HG02840 (cell line): Measurements from ENCODE around the gene MGAT3.
"Not testable (repeated sequence)": the region's sequence is repeated elsewhere in the genome, so short reads cannot be mapped to it uniquely, and the experiment has no call there.

Source experiments
- ATAC-seq: cut with Tn5 transposase; IDR thresholded peaks from one replicate; pipeline ENCODE4 v1.9.1; 2021; ENCODE audit warnings: mild to moderate bottlenecking, moderate library complexity, moderate number of reproducible peaks; ENCODE audit not compliant: unreplicated experiment, low FRiP score

Gene MGAT3, protein sequence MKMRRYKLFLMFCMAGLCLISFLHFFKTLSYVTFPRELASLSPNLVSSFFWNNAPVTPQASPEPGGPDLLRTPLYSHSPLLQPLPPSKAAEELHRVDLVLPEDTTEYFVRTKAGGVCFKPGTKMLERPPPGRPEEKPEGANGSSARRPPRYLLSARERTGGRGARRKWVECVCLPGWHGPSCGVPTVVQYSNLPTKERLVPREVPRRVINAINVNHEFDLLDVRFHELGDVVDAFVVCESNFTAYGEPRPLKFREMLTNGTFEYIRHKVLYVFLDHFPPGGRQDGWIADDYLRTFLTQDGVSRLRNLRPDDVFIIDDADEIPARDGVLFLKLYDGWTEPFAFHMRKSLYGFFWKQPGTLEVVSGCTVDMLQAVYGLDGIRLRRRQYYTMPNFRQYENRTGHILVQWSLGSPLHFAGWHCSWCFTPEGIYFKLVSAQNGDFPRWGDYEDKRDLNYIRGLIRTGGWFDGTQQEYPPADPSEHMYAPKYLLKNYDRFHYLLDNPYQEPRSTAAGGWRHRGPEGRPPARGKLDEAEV

DNA sequence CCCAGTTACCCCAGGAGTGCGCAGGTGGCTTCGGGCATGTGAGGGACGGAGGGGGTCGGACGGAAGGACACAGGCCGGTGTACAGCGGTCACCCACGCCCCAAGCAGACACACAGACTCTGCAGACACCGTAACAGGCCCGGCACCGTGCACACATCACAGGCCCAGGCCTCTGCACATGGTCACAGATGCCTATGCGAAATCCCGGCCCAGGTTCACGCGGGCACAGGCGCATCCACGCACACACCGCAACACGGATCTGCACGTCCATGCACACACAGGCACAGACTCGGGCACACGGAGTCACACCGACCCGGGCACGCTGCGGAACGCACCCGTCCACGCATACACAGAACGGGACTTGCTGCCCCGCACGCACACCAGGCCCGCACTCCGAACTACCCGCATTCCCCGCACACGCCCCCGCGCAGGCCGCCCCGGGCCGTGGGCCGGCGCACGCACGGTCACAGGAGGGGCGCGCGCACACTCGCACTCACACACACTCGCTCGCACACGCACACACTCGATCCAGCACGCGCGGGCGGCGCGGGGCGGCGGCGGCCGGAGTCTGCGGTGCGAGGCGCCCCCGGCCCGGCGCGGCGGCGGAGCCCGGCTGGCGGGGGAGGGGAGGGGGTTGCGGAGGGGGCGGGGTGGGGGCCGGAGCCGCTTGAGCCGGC lies at the start of gene MGAT3:
TSS of gene MGAT3 (plus strand) at position 491 of the 676 bp plus-strand sequence. CDS start 30,336 bp downstream, outside the sequence.
- no peak for ATAC-seq

DNA sequence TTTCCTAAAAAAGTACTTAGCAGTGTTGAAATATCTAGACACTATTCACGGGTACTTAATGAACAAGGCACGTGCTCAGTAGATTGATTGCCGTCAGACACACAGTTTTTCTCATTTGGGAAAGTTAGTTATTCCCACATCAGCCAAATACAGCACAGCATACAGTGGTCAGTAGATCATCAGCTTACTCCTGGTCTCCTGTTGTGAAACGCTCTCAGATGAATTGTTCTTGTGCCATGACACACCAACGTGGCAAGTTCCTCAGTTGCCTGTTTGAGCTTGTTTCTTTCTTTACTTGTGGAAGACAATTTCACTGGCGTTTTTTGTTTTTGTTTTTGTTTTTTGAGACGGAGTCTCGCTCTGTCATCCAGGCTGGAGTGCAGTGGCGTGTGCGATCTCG lies 48.6 kb upstream of the MGAT3 start:
- ATAC-seq = no peak

DNA sequence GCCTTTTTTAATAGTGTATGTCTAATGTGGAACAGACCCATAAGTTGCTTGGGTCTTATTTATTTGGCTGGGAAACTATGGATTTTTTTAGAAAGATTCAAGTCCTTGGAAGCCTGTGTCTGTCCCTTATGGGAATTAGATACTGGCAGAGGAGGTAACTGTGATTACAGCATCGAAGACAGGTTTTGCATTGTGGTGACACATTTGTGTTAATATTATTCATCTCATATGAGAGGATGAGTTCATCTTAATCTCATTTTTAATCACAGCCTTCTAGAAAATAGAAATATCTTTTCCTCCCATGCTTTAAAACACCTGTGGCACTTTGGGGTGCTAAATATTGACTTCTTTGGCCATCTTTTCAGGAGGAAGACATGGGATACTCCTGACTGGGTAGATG lies 48.0 kb upstream of the MGAT3 start:
- ATAC-seq = no peak

DNA sequence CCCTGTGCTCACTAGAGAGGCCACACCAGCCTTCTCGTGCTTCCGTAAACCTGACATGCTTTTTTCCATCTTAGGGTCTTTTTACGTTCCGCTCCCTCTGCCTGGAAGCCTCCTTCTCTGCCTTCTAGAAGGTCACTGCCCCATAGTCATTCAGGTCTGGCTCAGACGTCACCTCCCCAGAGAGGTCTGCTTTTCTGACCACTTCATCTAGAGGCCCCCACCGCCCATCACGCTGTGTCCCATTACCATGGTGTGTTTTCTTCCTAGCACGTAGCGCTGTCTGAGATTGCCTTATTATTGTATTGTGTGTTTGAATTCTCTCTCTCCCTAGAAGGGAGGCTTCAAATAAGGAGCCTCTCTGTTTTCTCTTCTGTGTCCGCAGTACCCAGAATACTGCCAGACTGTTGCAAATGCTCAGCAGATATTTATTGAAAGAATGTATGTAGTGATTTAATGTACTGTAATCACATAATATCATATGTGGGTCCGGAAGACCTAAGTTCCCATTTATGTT lies 47.2 kb upstream of the MGAT3 start:
- no peak for ATAC-seq

DNA sequence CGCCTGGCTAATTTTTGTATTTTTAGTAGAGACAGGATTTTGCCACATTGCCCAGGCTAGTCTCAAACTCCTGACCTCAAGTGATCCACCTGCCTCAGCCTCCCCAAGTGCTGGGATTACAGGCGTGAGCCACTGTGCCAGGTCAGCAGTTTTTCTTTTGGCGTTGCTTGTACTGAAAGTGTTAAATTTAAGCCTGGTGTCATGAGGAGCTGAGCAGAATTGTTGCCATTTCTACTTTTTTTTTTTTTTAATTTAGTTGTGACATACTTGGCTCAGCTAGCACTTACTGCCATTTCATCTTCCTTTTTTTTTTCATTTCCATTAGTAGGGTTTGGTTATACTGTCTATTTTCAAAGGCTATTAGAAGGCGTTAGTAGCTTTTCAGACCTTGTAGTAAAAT lies 46.5 kb upstream of the MGAT3 start:
- ATAC-seq = no peak

DNA sequence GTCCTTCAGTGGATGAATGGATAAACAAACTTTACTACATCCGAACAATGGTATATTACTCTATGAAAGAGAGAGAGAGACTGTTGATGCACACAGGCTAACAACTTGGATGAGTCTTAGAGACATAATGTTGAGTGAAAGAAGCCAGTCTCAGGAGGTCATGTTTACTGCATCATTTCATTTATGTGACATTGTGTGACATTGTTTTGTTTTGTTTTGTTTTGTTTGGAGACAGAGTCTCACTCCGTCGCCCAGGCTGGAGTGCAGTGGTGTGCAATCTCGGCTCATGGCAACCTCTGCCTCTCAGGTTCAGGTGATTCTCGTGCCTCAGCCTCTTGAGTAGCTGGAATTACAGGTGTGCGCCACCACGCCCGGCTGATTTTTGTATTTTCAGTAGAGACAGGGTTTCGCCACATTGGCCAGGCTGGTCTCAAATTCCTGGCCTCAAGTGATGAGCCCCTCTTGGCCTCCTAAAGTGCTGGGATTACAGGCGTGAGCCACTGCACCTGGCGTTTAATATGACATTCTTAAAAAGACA lies 44.9 kb upstream of the MGAT3 start:
- not testable (repeated sequence) for ATAC-seq

DNA sequence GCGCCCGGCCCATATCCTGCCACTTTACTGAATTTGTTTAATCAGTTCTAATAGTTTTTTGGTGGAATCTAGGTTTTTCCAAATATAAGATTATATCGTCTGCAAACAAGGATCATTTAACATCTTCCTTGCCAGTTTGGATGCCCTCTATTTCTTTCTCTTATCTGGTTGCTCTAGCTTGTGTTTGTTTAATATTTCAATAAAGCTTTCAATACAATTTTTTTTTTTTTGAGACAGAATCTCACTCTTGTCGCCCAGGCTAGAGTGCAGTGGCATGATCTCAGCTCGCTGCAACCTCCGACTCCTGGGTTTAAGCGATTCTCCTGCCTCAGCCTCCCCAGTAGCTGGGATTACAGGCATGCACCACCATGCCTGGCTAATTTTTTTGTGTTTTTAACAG lies 43.6 kb upstream of the MGAT3 start:
- not testable (repeated sequence) for ATAC-seq

DNA sequence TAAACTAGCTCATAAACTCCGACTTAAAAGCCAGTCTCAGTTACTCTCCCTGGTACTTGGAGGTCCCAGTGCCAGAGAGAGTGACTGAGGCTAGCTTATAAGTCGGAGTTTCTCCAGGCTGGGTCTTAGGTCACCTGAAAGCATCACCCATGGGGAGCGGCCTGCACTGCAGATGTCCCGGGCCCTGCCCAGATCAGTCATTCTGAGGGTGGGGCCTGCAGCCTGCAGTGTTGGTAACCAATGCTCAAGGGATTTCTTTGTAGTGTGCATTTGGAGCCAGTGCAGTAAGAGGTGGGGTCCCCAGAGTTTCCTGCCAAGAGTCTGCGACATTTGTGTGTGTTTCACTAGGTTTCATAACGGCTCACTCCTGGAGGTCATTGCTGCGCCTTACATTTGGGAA lies 42.4 kb upstream of the MGAT3 start:
- no peak for ATAC-seq

DNA sequence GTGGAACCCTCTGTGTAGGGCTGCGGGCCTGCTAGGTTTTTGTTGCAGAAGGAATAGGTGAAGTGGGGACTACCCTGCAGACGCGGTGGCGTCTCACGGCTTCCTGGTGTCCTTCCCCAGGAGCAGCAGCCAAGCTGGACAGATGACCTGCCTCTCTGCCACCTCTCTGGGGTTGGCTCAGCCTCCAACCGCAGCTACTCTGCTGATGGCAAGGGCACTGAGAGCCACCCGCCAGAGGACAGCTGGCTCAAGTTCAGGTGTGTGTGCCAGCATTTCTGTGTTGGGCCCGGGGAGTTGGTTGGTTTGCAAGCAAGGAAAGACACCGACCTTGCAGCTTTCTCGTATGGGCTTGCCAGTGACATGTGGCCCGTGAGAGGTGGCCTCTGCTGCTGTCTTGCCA lies 41.9 kb upstream of the MGAT3 start:
- ATAC-seq = no peak

DNA sequence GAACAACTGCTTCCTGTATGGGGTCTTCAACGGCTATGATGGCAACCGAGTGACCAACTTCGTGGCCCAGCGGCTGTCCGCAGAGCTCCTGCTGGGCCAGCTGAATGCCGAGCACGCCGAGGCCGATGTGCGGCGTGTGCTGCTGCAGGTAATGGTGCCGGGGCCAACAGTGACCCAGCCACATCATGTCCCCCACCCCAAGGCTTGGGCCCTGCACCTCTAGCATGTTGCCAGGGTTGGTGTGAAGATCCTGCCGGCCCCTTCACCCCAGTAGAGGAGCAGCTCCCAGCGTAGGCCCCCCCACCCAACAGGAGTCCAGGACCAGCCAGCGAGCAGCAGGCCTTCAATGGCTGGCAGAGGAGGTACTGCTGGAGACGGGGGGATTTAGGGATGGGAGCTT lies 41.3 kb upstream of the MGAT3 start:
- no peak for ATAC-seq

DNA sequence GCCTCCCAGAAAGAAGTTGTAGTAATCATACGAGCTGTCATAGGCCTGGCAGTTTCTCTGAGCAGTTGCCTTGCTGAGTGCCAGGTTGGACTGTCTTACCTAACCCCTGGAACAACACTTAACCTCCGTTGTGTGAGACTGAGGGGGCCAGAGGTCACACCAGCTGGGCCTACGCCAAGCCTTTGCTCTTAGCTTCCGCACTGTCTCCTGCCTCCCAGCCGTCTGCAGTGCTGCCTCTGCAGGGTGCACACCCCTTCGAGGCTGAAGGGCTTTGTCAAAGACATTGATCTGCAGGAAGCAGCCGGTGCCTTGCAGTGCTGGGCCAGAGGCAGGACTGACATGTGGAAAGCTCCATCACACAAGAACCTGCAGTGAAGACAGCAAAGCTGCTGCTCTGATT lies 40.5 kb upstream of the MGAT3 start:
- ATAC-seq = no peak

DNA sequence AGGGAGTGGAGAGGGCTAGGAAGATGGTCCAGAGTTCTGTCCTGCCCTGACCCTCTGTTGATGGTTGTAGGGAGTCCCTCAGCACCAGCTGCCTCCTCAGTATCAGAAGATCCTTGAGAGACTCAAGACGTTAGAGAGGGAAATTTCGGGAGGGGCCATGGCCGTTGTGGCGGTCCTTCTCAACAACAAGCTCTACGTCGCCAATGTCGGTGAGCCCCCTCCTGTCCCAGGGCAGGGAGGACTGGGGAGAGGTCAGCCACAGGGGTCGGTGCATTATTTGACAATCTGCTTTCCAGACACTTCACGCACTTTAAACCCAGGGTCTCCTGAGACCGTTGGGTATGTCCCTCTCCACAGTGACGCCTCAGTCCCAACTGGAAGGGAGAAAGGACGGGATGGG lies 39.2 kb upstream of the MGAT3 start:
- no peak for ATAC-seq

DNA sequence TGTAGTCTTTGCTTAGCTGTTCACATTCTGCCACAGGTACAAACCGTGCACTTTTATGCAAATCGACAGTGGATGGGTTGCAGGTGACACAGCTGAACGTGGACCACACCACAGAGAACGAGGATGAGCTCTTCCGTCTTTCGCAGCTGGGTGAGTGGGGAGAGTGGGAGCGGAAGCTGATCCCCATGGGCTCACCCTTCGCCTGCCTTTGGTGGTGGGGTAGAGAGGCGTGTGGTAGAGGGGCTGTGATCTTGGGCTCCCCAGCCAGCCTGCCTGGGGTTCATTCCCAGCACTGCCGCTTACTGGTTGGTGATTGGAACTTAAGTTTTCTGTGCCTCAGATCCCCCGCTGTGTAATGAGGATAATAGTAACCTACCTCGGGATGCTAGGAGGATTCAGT lies 38.1 kb upstream of the MGAT3 start:
- no peak for ATAC-seq

DNA sequence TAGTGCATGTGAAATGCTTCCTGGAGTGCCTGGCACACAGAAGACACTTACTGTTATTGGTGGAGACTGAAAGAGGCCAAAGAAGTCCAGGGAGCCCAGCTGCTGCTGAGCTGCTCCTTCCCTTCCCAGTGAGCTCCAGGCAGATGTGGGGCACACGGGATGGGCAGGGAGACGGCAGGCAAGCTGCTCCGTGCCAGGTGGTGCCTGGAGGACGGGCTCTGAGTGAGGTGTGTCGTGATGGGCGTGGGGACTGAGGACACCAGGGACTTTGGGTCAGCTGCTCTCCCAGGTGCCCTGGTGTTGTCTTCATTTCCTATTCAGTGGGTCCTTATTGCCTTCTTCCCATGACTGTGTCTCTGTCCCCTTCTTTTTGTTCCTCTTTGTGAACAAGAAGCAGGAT lies 37.7 kb upstream of the MGAT3 start:
- no peak for ATAC-seq

DNA sequence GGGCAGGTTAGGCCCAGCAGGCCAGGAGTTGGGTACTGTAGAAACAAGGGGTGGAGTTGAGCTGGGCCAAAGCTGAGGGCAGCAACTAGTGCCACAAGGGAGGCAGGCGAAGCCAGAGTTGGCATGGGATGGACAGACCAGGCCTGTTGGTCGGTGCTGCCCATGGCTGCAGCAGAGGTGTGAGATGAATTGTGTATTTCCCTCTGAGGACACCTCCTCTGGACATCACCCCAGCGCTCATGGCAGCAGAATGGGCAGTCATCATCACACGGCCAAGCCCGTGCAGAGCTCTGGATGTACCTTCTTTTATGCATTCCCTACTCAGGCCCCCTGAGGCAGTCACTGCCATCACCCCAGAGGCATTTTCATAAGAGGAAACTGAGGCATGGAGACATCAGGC lies 36.9 kb upstream of the MGAT3 start:
- no peak for ATAC-seq

DNA sequence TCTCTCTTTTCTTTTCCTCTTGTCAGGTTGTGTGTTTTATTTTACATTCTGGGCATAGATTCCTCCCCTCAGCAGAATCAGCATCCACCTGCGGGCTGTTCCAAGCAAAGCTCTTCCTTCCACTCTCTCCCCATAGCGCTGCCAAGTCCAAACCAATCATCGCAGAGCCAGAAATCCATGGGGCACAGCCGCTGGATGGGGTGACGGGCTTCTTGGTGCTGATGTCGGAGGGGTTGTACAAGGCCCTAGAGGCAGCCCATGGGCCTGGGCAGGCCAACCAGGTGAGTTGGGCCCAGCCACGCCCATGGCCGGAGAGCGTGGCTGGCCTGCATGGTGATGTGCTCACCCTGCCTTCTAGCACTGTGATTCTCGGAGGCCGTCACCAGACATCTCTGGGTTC lies 35.1 kb upstream of the MGAT3 start:
- ATAC-seq = no peak

DNA sequence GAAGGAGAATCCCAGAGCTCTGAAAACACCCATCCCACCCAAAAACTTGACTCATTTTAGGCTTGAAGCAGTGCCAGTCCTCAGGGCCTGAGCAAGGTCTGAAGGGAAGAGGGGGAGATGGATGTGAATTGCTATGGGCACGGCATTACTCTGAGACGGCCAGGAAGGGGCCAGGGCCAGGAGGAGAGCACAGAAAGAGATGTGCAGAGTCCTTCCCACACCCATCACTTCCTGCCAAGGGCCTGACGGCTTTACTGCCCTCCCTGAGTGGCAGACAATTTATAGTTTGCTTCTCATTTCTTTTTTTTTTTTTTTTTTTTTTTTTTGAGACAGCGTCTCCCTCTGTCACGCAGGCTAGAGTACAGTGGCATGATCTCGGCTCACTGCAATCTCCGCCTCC lies 34.7 kb upstream of the MGAT3 start:
- ATAC-seq = no peak

DNA sequence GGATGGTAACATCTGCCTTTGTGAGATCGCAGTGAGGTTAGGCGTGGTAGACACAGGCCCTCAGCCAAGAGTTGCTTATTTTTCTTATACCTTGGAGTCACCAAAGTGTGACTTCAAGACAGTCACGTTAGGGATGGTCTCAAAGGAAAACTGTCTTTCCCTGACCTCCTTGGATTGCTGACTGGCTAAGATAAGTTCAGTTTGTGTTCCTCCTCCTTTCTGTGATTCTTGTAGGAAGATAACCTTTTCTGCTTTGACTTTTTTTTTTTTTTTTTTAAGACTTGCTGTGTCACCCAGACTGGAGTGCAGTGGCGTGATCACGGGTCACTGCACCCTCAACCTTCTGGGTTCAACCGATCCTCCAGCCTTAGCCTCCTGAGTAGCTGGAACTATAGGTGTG lies 34.1 kb upstream of the MGAT3 start:
- no peak for ATAC-seq

DNA sequence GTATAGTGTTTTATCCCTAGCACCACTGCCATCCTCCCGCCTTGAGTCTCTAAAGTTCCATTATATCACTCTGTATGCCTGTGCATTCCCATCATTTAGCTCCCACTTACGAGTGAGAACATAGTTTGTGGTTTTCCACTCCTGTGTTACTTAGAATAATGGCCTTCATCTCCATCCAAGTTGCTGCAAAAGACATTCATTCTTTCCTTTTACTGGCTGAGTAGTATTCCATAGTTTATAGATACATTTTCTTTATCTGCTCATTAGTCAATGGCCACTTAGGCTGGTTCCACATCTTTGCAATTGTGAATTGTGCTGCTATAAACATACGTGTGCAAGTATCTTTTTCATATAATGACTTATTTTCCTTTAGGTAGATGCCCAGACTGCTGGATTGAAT lies 32.8 kb upstream of the MGAT3 start:
- no peak for ATAC-seq

DNA sequence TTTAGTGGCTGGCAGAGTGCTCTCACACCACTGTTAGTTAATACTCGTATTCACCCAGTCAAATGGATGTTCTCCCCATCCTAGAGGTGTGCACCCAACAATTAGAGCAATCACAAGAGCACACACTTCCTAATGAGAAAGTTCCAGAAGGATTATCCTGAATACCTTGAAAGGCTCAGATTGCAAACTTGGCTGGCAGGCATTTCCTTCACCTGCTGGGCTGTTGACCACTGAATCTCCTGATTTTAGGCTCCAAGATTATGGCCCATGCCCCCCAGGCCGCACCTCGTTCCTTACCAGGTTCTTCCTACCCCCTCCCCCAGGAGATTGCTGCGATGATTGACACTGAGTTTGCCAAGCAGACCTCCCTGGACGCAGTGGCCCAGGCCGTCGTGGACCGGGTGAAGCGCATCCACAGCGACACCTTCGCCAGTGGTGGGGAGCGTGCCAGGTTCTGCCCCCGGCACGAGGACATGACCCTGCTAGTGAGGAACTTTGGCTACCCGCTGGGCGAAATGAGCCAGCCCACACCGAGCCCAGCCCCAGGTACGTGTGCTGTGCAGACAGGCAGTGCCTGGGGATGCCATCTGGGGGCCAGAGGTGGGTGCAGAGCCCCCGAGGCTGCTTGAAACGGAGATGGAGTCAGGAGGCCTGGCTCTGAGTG lies 30.3 kb upstream of the MGAT3 start:
- no peak for ATAC-seq
